Measurements from ENCODE around the gene CER1. TPM values are rescaled to one million over a fixed set of nuclear protein-coding genes. Genes with fewer than 3 reads are reported as not detected.

CER1 gene, protein sequence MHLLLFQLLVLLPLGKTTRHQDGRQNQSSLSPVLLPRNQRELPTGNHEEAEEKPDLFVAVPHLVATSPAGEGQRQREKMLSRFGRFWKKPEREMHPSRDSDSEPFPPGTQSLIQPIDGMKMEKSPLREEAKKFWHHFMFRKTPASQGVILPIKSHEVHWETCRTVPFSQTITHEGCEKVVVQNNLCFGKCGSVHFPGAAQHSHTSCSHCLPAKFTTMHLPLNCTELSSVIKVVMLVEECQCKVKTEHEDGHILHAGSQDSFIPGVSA
- total RNA-seq, result not detected

DNA sequence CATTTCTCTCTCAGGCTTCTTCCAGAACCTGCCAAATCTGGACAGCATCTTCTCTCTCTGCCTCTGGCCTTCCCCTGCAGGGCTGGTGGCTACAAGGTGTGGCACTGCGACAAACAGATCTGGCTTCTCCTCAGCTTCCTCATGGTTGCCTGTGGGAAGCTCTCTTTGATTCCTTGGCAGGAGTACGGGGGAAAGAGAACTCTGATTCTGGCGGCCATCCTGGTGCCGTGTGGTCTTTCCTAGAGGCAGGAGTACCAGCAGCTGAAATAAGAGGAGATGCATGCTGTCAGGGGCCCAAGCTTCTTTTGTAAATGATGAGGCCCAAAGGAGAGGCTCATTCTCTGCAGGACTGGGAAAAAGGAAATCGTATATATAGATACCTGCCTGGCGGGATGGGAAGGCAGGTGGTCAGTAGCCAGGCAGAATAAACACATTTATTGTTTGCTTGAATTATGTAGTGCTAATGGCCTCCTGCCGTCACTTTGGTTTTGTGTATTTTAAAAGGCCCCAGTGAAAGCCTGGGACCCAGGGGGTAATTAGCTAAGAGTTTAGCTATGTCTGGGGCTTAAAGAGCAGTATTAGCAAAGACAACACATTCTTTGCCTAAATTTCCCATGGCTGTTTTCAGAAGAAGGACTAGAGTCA, at the start of gene CER1:
Gene CER1 (minus strand): TSS at position 343 of the 645 bp plus-strand sequence. CDS start 61 bp downstream, at position 282.
- CTCF ChIA-PET, result interaction anchor here (0.7 kb wide), 1 partner anchor 126 kb away, joined by 4 read pairs; no protein-coding TSS in a partner anchor
- POLR2A ChIA-PET, result no interaction called here

DNA sequence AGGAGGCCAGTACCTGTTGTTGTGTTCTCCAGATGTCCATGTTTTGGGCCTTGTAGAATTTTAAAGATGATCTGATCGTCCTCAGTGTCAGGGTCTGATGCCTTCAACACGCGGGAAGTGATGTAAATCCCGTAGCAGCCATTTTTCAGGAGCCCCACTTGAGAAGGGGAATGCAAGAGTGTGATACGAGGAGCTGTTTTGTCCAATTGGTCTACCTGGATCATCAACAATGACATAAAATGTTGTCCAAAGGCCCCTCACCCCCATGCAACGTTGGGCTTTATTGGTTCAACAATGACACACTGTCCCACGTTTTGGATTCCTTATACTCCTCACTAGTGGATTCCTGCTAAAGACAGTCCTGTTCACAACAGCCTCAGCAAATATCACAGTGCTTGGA, 48.1 kb upstream of the CER1 start:
- ChIA-PET POLR2A (no interaction called here), CTCF (no interaction called here)

DNA sequence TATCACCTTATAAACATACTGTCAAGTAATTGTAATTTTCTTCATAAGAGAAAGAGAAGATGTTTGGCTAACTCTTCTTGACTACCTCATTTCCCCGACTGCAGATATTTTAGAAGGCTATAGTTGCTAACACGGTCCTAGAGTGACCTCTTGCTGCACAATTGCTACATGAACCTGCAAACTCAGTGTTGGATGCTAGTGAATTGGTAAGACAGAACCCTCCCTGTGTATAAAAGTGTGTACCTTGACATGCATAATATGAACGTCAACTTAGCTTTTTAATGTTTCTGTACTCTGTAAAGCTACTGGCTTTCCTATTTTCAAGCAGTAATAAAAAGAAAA, 46.7 kb upstream of the CER1 start:
- ChIA-PET POLR2A (no interaction called here), CTCF (no interaction called here)

DNA sequence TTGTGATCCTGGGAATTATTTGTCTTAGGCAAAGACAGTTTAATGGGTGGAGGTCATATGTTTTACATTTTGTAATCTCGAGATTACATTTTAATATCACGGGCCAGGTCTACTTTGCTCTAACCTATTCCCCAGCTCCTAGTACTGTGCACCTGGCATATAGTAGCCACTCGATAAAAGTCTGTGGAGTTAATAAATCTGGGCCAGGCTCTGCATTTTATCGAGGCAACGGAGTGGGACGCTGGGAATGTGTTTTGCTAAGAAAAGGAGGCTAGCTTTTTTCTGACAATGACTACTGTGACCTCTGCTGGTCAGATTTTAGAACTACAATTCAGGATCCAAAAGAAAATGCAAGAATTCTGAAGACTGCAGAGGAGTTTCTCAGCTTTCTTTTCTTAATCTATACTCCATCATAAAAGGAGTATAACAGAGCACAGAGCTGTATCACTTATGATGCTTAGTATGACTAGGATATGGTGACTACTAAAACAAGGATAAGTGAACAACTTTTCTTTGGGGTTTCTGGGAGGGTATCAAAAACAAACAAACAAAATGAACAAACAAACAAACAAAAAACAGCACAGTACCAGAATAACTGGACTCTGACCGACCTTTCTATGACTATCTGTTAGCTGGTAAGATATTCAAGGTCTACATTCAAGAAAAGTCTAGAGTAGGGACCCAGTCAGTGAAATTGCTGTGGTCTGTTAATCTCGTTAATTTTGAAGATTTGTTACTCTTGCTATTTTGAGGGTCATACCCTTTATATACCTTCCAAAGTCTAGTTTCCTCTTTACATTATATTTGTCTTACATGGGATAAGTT, 46.1 kb upstream of the CER1 start:
- POLR2A ChIA-PET, result no interaction called here
- CTCF ChIA-PET, result no interaction called here

DNA sequence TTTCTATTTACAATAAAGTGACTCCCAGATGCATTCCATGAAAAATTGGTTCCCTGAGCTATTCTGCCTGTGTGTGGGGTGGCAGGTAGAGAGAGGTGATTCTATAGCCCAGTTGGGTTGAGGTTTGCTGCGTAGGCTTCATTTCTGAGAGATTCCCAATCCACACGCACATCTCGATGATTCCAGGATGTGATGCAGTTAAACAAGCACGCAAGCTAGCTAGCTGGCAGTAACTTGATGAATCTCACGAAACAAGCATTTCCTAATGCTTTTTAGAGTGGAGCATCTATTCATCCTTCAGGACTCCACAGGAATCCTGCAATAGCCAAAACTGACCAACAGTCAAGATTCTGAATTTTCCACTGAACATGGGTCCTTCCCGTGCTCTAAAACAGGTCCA, 43.8 kb upstream of the CER1 start:
- ChIA-PET POLR2A (no interaction called here), CTCF (interaction anchor here (1.6 kb wide), 1 partner anchor 53 kb away, joined by 3 read pairs; no protein-coding TSS in a partner anchor)

DNA sequence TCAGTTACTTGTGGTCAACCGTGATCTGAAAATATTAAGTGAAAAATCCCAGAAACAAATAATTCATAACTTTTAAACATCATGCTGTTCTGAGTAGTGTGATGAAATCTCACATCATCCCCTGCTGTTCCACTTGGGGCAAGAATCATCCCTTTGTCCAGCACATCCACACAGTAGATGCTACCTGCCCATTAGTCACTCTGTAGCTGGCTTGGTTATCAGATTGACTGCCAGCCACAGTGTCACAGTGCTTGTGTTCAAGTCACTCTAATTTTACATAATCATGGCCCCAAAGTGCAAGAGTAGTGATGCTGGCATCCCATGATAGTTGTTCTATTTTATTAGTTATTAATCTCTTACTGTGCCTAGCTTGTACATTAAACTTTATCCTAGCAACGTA, 39.1 kb upstream of the CER1 start:
- POLR2A ChIA-PET, result no interaction called here
- CTCF ChIA-PET, result no interaction called here

DNA sequence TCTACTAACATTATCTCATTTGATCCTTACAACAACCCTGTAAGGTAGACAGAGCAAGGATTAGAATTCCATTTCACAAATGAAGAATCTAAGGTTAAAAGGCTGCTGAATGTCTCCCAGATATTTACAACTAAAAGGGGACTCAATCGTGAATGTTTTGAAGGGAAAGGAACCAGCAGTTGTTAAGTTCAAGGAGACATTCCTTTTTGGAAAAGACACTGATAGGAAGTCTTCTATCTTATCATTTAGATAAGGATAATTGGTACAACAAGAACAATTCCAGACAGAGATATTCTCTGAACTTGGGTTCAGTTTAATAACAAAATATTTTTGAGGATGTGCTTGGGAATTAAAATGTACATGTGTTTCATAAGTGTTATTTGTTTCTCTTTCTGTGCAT, 37.5 kb upstream of the CER1 start:
- ChIA-PET POLR2A (interaction anchor here (0.6 kb wide), 1 partner anchor 1459 kb away, joined by 3 read pairs; no protein-coding TSS in a partner anchor), CTCF (no interaction called here)

DNA sequence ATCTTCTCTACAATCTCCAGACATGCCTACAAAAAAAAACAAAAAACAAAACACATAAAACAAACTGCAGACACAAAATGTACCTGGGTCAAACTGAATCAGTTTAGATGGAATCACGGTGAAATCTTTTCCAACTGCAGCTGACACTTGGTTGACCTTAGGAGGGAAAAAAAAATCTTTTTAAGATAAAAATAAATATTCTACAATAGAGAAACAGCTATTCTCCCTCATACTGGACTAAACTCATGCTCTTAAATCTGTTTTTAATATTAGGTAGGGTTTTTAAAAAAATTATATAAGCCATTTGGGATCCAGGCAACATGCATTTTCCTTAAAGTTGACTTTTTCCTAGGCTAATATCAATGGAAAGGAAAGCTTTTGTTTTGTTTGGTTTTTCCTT, 33.8 kb upstream of the CER1 start:
- POLR2A ChIA-PET, result no interaction called here
- CTCF ChIA-PET, result no interaction called here

DNA sequence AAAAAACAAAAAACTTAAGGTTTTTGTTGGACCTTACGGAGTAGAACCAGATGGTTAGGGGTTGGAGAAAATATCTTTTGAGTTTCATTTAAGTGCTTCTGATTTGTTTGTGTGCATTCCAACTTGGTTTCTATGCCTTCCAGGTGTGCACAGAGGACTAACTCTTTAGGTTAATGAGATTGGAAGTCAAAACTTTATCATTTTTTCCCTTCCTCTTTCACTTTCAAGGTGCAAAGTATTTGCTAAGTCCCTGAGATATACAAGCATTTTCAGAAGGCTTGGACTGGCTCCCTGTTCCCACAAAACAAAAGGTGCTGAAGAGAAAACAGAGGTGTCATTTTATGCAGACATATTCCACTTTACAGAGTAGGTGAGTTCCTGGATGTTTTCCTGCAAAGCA, 30.3 kb upstream of the CER1 start:
- CTCF ChIA-PET, result no interaction called here
- POLR2A ChIA-PET, result no interaction called here

DNA sequence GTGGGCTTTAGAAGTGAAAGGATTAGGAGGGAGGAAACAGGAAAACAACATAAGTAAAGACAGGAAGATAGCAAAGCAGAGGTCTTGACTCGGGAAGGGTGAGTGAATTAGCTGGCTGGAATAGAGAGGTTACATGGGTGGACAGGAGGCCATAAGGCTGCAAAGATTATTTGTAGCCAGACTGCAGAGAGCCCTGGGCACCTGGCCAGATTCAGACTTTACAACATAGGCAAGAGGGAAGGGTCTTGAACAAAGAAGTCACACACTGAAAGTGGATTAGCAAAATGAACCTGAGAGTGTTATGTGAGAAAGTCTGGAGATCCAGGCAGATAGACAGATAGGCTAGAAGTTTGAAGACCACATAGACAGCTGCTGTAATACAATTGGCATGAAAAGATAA, 29.7 kb upstream of the CER1 start:
- ChIA-PET CTCF (no interaction called here), POLR2A (no interaction called here)

DNA sequence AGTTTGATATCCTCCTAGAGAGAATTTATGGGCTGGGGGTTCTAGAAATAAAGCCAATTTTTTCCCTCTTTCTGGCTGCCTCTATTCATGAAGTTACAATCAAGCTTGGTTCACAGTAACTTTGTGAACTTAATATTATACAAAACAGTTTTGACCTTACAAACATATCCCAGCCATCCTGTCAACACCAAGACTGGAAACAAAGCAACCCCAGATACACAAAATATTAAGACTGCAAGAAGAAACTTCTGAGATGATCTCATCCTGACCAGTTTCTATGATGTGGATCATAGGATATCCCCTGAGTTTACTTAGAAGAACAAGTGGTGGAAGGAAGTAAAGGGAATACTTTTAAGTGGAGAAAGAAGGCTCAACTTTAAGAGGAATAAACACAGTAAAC, 28.3 kb upstream of the CER1 start:
- CTCF ChIA-PET, result no interaction called here

DNA sequence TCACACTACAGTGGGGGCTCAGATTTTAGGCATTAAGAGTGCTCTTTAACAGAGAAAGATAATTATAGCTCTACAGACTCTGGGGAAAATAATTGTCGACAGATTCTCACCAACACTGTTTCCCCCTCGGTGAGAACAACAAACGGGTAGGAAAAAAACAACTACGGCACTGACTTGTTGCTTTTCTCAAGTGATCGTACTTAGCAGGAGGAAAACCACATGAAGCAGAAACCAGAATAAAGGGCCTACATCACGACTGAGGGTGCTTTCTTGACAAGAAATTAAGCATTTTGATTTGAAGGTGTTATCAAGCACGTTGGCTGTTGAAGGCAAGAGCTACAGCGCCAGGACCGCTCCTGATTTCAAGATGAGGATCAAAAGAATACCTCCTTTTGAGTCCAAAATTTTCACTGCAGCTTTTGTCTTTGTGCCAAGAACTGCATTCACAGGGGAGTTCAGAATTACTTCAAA, 27.2 kb upstream of the CER1 start:
- ChIA-PET CTCF (interaction anchor here (1.2 kb wide), 1 partner anchor 8 kb away, joined by 4 read pairs; no protein-coding TSS in a partner anchor), POLR2A (no interaction called here)

More for the DNA sequence above, 28.3 kb upstream of the CER1 start:
- POLR2A ChIA-PET, result no interaction called here

DNA sequence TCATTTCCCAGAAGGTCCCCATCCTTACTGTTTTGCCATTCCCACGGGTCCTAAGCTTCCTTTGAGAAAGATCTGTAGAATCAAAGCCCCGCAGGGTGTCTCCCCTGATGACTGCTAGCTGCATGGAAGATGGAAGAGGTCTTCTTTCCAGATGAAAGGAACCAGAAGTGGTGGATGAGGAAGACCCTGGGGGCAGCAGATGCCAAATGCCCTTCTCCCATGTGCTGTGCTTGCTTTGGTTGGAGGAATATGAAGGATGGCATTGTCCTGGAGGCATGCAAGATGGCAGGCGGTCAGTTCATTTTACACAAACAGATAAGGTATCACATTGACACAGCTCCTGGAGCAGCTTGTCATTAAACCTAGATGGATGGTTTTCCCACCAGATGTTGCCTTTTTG, 25.8 kb upstream of the CER1 start:
- ChIA-PET CTCF (no interaction called here), POLR2A (no interaction called here)

DNA sequence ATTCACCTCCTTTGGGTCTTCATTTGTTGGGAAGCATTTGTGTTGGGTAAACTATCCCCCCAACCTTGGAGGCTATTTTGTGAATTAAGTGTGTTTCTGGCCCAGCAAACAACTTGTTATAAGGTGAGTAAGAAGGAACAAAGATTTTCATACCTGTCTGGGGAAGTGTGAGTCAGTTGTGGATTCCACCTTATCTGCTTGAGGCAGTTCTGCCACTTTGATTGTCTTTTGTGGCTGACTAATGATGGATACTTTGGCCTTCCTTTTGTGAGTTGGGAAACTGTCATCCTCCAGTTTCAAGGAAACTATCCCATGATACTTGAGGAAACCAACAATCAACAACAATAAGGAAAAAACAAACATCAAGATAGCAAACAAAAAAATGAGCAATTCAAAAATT, 24.6 kb upstream of the CER1 start:
- ChIA-PET CTCF (no interaction called here), POLR2A (no interaction called here)

DNA sequence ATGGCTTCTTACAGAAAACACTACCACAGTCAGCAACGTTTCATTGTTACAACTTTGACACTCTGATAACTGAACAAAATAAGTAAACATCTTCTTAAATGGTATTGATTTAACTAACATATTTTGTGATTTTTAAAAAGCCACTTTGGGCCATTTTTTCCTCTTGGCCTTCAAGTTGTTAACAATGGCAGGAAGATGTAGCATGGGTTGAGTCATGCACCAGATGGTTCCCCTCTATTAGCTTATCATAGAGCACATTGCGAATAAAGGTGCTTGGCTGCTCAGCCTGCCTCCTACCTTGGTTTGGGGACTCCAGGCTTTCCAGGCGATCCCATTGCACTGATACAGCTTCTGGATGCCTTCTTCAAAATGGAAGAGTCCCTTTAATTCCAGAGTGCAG, 24.1 kb upstream of the CER1 start:
- POLR2A ChIA-PET, result no interaction called here
- CTCF ChIA-PET, result no interaction called here

DNA sequence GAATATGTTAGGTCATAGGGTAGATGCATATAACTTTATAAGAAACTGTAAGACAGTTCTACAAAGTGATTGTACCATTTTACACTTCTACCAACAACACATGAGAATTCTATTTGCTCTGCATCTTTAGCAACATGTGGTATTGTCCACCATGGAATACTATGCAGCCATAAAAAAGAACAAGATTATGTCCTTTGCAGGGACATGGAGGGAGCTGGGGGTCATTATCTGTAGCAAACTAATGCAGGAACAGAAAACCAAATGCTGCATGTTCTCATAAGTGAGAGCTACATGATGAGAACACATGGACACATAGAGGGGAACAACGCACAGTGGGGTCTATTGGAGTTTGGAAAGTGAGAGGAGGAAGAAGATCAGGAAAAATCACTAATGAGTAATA, 22.2 kb upstream of the CER1 start:
- ChIA-PET CTCF (no interaction called here), POLR2A (no interaction called here)

DNA sequence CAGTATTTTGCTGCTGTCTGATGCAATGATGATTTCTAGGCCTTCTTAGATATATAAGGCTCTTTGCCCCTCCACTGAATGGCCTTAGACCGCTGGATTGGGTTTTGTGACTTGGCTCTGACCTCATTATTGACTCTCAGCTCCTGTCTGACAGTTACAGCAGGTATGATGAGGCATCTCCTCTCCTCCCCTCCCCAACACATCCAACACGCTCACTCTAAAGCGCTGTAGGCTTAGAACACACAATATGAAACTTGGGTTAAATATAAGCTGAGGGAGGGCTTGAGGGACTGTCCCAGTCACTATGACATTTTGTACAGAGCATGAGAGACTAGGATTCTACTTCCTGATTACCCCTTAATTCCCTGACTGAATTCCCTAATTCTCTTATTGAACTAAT, 18.8 kb upstream of the CER1 start:
- CTCF ChIA-PET, result no interaction called here
- POLR2A ChIA-PET, result no interaction called here

DNA sequence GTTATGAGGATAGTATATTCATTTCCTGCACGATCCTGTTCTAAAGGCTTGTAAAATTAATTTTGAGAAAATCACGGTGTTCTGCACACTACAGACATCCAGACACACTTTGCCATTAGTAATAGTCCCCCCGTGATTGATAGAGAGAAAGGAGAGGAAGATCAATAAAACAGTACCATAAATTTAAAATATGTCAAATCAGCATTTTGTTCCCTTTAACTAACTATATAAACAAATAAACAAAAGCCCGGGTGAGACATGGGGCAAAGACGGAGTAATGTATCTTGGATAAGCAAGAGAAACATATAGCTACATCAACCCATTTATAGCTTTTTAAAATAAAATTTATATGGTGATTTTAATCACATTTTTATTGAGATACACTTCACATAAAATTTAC, 10.6 kb upstream of the CER1 start:
- POLR2A ChIA-PET, result no interaction called here
- CTCF ChIA-PET, result no interaction called here

DNA sequence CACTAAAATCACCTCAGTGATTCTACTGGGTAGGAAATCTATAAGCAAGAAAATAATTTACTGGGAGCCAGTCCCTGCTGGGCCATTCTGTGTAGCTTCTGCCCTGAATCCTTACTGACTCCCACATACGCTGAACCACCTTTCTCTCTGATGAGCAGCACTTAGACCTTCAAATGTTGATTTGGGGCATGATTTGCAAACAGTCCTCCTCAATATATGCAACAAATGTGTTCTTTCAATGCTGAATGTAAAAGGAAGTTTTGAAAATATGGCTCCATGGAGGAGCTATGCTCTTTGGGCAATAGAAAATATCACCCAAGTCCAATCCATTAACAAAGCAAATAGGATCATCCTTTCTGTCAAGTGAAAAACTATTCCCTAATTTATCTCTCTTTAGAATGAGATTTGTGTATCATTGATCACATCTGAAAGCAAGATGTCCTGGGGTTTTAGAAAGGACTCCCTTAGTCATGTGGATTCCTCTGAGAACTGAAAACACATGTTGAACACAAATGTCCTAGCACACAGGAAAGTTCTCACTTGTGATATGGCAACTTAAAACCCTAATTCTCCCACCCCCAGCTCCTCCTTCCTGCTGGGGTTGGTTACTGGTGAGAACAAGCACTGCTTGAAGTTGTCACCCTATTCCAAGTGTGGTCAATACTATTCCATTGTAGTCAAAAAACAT, 8.9 kb upstream of the CER1 start:
- CTCF ChIA-PET, result no interaction called here

DNA sequence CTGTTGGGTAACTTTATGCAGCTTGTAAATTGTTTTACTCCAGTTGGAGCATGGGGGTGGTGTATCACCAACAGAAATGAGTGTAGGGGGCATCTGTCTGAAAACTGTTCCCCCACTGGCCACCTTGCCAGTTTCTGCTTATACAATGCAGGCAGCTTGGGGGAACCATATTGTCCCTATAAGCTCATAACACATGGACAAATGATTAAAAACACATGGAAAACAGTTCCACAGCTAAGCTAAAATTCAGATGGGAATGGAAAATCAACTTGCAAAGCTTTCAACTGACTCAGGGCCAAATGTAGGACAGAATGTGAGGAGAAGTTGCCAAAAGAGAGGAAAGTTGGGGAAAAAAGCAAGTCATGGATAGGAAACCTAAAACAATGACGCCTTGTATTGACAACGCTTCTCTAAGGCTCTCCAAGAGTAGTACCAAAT, 7.9 kb upstream of the CER1 start:
- ChIA-PET CTCF (no interaction called here), POLR2A (no interaction called here)

More for the DNA sequence above, 8.9 kb upstream of the CER1 start:
- POLR2A ChIA-PET, result no interaction called here

DNA sequence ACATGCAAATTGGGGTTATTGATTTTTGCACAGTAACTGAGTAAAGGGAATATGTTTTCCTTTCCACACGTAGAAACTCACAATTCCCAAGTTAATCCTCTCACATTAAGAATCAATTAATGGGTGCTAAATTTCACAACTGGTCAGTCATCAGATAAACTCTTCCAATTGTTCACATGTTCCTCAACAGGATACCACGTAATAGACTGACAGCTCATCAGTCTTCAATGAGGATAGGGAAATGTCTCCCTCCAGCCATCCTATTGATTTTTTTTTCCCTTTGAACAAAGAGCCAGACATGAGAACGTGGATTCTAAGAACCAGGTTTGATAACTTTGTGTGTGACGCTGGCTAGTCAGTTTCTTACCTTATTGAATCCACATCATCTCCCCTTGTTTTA, 768 bp upstream of the CER1 start:
- ChIA-PET CTCF (no interaction called here), POLR2A (no interaction called here)
